MM.1S (cell line): ENCODE measurements around the gene POLRMT.

Experiments
- CTCF ChIP-seq: fragments of 300-600 bp; sonication (generic); IDR thresholded peaks from 2 replicates; pipeline ENCODE4 v1.5.1; 2016; ENCODE audit warnings: antibody characterized with exemption, low read length, mixed read lengths
- EZH2 ChIP-seq: fragments of 300-600 bp; sonication (generic); optimal IDR thresholded peaks from 2 replicates; pipeline ENCODE3; 2017; ENCODE audit warnings: low read depth, mild to moderate bottlenecking, antibody characterized with exemption, low read length, mixed read lengths
- EZH2phosphoT487 ChIP-seq: fragments of 300-600 bp; sonication (generic); IDR thresholded peaks from 2 replicates; pipeline ENCODE4 v1.6.1; 2018; ENCODE audit warnings: antibody characterized with exemption, low read length

GRCh38 chr19:593505-593904 lies 39.8 kb downstream of the POLRMT start:
- TF ChIP-seq CTCF: no peak
- no peak for TF ChIP-seq EZH2
- TF ChIP-seq EZH2phosphoT487: no peak
